Fibroblast of skin of left biceps (primary cell): ENCODE results near the gene FGF6.

Experiments
- DNase-seq, 2 experiments: peaks; one replicate each; pipeline ENCODE4 v3.0.0-alpha.2; 2013; ENCODE audit warnings: low read depth in 2 of 2

Gene FGF6

DNA sequence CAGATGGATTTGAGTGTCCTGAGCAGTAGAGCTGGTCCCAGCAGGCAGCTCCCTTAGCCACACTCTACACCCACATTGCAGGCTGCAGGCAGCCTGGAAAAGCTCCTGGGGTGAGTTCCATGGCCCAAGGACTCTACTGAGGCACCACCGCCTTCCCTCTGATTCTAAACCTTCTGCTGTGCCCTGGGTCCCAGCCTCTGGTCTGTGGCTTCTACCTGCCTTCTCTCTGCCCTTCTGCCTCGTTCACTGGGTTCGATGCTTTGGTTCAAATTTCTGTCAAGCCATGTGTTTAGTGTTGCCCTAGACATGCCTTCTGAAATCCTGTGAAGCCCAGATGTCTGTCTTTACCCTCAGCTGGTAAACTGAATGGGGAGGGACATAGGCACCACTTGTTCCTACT is 1.5 kb upstream of the FGF6 start:
- no peak for DNase-seq

DNA sequence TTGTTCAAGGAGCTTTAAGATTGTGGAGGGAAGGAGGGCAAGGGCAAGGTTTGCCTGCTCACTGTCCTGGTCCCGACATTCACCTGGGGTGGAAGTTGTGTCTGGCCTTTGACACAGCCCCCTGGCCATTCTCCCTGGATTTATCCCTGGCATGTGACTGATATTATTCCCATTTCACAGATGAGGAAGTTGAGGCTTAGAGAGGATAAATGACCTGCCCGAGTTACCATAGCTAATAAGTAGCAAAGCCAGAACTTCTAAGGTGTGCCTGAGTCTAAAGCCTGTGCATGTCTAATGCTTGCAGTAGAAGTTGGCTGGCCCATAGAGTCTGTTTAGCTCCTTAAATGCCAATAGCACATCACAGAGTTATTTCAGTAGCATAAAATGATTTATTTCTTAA is 720 bp upstream of the FGF6 start:
- no peak for DNase-seq

DNA sequence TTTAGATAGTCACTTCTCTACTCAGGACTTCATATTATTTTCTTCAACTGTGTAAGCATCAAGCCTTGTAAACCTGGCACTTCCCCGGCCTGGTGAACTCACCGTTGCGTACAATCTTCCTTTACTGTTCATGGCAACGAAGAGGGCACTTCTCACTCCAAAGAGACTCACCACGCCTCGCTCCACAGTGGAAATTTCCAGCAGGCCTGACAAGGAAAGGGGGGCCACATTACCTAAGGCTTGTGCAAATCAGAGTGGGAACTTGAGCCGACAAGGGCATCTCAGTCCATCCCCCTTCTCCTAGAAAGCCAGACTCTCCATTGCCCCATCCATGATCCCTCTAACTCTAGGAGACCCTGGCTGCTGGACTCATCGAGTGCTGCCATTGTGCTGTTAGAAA is 1.6 kb downstream of the FGF6 start:
- DNase-seq: no peak

DNA sequence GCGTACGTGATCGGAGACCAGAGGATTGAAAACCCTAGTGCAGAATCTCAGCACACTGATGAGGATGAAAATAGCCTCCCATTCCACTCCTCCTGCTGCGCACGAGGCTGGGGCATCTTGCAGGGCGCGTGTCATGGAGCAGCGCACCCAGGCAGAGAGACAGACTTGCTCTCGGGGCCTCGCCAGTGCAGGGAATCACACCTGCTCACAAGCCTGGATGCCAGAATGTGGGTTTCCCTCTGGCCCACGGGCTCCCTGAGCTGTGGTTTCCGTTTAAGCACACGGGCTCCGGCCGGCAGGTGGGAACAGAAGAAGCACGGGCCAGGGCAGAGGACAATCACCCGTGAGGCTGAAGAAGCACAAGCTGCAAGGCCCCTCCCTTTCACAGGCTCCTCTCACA is 2.0 kb downstream of the FGF6 start:
- DNase-seq: no peak

DNA sequence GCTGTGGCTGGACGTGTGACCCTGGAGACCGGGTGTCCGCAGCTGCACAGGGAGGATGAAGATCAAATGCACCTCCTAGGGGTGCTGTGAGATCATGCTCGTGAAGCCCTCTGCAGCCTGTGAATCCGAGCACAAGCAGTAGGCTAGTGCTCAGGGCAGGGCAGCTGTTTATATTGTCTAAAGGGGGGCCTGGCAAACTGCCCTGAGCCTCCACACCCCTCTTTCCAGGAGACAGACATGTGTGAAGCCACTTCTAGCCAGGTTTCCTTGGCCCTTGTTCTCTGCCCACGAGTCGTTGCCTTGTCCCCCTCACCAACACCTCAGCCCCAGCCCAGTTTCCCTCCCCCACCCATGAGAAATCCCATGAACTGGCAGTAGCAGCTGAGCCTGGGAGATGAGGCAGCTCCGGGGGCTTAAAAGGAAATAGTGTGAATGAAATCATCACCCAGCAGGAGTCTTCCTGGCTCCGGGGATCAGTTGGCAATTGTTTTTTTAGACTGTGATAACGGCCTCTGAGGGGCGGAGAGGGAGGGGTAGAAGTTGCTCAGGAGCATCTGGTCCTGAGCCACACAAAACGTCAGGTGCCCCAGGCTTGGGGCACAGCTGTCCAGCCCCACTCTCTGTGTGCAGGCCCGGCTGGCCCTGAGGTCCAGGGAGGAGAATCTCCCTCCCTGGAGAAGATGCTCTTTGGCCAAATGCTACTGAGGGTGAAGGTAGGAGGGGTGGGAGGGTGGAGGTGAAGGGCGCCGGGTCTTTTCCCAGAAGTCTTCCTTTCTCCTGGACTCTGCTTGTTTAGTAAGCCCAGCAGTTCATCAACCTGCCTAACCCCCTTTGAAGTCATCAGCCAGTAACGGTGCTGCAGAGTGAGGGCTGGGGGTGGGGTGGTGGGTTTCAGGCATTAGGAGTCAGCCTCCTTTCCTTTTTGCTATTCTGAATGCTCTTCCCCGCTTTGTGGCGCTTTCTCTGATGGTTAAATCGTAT is 4.0 kb downstream of the FGF6 start:
- DNase-seq: no peak

DNA sequence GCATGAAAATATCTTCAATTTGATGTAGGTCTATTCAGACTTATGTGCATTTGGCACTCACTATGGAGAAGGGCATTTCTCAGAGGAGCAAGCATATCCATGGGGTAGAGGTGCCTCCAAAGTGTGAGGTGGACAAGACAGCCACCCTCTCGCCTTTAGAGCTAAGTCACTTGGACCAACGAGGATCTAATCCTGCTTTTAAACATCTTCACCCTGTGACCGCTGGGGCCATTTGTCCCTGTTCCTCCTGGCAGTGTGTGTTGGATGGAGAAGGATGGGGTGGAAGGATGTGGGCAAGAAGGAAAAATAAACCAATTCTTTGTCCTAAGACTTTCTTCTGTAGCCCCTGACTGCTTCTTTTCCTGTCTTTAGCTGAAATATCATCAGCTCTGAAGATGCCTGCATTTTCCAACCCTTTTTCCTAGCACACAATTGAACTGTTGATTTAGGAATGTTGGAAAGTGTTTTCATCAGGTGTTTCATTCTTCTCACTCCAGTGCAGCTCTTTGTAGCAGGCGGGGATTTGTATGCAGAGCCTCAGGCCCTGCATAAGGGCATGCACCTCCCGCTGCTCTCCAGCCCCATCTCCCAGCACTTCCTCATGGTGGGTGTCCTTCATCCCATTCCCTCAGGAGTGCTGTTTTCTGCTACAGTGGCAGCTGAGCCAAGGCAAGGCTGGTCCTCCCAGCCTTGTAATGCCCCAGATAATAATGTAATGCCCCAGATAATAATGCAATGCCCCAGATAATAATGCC is 5.3 kb downstream of the FGF6 start:
- DNase-seq: no peak

DNA sequence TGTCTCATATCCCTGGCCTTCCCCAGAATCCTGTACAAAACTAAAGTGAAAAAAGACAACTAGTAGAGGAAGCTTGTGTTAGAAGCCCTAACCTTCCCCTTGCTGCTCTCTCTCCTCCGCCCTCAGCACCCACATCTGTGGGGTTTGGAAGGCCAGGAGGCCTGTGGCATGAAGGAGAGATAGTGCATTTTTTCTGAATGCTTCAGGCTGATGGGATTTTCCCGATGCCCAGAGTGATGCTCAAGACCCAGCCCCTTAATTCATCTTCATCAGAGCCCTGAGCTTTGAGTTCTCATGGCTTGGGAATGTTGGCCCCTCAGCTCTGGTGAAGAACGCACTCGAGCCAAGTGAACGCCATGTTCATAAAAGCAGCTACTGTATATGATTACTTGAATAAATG is 5.9 kb downstream of the FGF6 start:
- no peak for DNase-seq

DNA sequence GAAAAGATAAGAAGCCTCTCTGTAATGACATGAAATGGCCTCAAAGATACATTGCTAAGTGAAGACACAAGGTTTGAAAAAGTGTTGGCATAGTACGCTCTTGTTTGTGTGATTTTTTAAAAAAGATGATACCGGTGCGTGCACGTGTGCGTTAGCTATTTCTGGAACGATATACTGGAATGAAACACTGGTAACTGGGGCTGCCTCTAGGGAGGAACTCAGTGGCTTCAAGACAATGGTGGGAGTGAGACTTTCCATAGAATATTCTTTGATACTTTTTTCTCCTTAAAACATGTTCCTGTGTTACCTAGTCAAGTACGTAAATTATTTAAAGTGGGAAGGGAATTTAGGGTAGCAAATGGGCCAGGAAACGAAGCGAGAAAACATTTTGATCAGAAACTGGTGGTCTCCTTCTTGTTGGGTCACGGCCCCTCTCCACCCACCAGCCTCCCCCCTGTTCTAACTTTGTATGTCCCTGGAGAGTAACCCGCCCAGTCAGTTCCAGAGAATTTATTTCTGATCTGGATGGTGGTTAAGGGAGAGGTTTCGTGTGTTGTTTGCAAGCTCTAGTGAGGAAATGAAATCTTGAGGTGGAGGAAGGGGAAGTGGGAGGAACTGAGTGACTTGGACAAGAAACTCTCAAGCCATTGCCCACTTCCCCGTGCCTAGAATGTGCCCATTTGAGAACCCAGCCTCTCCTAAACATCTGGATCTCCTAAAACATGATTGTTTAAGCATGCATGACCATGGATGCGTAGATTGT is 6.6 kb downstream of the FGF6 start:
- DNase-seq: no peak

DNA sequence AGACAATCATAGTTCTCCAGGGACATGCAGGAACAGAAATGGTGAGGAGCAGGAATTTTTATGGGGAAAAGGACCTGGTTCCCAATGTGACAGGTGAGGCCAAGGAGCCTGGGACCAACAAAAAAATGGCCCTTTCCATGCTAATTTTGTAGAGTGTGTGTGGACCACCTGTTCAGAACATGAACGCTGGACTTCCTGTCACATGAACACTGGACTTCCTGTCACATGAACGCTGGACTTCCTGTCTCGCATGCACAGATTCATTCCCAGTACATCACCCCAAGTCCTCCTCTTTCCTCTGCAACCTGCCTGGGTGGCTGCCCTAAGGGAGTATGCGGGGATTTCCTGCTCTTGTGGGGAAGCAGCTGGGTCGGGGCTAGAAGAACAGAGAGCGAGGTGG is 10.1 kb downstream of the FGF6 start:
- DNase-seq: no peak

DNA sequence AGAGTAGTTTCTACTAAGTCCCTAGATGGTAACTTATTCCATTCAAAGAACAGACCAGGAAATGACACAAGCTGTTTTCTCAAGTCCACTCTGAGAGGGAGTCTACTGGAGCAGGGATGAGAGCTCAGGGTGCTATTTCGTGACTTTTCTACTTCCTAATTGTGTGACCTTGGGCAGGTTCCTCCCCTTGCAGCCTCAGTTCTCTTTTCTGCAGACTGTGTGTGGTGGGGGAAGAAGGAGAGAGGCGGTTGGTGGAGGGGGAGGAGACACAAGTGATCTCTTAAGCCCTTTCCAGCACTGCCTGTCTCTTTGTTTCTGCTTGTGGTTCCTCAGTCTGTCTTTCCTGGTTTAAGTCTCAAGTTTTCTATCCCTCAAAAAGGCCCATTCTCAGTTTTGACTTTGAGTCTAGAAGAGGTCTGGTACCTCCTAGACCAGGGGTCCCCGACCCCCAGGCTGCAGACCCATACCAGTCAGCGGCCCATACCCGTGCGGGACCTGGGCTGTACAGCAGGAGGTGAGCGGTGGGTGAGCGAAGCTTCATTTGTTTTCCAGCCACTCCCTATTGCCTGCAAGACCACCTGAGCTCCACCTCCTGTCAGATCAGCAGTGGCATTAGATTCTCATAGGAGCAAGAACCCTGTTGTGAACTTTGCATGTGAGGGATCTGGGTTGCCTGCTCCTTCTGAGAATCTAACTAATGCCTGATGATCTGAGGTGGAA is 10.7 kb downstream of the FGF6 start:
- no peak for DNase-seq

DNA sequence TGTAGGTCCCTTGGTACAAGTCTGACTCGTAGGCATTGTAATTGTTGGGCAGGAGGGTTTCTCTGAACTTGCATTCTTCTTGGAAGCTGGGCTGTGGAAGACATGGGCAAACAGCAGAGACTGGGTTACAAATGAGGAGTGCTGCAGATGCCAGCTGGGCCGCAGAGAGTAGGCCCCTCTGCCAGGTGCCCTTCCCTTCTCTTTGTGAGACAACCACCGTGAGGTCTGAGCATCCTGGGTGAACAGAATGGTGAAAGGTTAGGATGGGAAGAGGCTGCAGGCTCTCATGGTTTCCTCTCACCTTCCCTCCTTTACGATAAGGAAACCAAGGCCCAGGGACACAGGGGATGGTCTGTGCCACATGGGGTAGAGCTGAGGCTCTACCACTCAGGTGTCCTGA is 11.3 kb downstream of the FGF6 start:
- DNase-seq: no peak

DNA sequence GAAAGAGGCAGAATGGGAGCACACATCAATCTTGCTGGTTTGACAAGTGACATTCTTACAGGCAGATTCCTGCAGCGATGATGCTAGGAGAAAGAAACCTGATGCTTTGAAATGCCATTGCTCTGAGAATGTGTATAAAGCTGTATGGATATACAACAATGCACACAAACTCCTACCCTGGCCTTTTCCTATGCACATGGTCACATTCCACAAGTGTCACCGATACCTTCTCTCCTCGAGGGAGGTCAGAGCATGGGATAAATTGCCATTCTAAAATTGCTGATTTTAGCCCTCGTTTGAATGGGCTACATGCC is 11.9 kb downstream of the FGF6 start:
- no peak for DNase-seq

DNA sequence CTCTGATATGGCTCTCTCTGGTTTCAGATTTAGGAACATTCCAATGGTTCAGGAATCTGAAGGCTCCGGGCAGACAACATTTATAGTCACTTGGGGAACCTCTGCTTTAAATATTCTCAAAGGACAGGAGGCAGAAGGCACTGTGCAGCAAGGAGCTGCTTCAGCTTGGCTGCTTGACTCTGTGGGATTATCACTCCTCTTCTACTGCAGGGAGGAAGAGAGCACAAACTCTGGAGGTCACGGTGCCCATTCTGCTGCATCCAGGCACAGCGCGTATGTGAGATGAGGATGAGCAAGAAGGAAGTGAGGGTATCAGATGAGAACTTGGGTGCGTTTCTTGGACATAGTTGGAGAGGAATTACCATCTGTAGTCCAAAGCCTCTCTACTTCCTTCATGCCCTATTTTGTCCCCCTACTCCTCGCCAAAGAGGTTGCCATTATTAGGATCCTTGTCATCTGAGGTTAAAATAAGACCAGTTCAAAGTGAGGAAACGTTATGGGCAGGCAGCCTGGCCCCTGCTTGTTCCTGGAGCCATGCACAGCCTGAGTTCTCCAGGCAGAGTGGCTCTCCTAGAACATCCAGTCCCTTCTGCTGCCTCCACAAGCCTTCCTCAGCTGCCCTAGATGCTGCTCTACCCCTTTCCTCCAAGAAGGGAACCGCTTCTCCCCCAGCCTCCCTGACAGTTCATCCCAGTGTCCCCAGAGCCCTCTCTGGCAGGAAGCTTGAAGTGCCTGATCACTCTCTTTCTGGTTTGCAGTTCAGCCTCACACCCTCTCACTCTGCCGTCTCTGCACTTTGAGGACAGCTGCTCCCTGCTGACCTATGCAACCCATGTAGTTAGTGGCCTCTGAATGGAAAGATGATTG is 12.5 kb downstream of the FGF6 start:
- no peak for DNase-seq

DNA sequence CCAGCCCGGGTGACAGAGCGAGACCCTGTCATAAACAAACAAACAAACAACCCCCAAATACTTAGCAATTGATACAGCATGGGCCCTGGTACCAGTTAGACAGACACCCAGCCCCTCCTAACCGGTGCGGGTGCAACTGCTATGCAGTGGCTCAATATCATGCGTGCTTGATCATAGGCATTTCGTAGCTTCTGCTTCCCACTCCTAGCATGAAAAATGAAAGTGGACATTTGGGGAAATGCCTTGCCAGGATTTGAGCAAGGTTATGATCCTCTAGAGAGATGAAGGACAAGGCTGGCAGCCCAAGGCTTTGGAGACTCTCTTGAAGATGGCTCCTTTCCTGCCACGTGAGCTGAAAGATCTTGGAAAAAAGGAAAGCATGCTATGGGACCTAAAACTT is 13.7 kb downstream of the FGF6 start:
- DNase-seq: no peak

DNA sequence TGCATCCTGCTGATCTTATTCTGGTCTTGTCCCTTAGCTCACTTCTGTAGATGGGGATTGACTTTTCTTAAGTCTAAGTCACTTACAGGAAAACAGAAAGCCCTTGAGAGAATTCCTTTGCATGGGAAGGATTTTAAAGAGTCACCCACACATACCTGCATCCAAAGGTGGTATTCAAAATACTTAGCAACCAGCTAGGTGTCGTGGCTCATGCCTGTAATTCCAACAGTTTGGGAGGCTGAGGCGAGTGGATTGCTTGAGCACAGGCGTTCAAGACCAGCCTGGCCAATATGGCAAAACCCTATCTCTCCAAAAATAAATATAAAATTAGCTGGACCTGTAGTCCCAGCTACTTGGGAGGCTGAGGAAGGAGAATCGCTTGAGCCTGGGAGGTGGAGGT is 14.2 kb downstream of the FGF6 start:
- no peak for DNase-seq

DNA sequence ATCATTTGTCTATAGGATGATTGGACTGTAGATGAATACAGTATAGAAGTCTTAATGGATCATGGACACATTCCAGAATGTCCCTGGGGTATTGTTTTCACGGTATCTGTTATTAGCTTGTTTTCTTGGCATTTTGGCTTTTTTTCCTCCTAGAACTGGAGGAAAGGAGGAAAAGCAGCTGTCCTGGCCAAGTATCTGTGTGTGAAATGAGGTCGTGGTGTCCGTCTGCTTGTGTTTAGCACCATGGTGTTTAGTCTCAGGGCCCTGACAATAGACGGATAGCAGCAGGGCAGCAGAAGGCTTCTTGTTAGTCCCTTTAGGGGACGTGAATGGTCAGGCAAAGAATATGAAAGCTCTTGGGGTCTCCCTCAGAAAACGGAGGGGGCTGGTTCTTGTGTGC is 21.2 kb downstream of the FGF6 start:
- DNase-seq: no peak

DNA sequence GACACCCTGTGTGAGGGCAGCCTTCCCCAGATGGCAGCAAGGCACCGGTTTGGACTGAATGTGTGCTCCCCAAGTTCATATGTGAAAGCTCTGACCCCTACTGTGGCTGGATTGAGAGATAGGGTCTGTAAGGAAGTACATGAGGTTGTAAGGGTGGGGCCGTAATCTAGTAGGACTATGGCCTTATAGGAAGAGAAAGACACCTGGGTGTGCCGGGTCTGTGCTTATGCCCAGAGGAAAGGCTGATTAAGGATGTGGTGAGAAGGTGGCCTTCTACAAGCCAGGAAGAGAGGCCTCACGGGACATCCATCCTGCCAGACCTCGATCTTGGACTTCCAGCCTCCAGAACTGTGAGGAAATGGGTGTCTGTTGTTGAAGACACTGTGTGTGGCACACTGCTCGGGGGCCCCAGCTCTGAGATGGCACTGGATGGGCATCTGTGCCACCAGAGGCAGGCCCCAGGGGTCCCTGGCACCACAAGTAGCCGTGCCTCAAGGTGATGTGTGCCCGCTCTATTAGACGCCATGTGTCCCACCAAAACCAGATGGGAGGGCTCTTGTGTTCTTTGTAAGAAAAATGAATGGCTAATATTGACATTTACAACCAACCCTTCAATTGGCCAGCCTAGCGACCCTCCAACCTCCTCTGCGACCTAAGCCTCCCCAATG is 22.0 kb downstream of the FGF6 start:
- DNase-seq: no peak

DNA sequence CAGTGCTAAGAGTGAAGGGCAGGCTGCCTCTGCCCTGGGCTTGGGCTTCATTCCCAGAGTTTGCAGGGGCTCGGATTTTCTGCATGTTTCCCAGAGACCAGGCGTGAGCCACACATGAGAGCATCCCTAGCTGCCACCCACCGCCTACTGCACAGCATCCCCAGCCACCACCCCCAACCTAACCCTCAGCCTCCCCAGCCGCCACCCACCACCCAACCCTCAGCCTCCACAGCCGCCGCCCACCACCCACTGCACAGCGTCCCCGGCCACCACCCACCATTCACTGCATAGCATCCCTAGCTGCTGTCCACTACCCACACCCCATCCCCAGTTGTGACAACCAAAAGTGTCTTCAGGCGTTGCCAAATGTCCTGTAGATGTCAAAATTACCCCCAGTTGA is 22.6 kb downstream of the FGF6 start:
- DNase-seq: no peak

DNA sequence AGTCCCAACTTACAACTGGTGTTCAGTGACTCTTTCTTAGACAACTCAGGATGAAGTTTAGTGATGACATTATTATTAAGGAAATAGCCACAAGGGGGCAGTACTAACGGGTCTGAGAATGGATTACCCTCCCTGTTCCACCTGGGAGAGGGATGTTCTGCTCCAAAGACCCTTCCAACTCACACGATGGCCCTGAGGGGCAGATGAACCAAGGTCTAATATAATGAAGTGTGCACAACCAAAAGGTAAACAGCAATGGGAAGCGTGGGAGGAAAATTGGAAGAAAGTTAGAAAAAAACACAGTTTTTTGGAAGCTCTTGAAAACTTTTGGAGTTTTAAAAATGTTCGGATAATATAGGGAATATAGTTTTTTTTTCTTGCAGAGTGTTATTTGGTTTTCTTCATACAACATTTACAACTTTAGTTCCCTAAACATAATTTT is 24.0 kb downstream of the FGF6 start:
- no peak for DNase-seq

DNA sequence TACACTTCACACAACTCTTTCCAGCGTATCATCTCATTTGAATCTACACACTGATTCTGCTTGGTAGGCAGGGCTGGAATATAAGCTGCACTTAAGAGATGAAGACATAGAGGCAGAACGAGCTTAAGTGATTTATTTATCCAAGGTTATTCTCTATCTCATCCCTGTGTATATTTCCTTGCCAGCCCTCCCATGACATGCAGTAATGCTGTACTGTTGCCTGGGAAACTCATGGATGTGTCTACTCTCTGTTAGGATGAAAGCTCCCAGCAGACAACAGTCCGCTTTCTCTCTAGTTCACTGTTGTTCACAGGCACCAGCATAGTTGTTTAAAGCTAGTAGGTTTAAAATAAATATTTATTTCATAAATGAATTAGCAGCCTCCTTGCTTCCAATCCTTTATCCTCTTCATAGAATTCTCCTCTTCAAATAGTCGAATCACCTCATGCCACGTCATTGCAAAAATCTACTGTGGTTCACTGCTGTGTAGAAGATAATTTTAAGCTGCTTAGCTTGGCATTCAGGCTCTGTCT is 25.4 kb downstream of the FGF6 start:
- DNase-seq: no peak
